HG02884 (cell line): ENCODE results near the gene SMIM12.

Source experiments
- ATAC-seq: cut with Tn5 transposase; IDR thresholded peaks from one replicate; pipeline ENCODE4 v1.9.1; 2021; ENCODE audit warnings: mild to moderate bottlenecking, moderate library complexity; ENCODE audit not compliant: unreplicated experiment

Gene SMIM12

DNA sequence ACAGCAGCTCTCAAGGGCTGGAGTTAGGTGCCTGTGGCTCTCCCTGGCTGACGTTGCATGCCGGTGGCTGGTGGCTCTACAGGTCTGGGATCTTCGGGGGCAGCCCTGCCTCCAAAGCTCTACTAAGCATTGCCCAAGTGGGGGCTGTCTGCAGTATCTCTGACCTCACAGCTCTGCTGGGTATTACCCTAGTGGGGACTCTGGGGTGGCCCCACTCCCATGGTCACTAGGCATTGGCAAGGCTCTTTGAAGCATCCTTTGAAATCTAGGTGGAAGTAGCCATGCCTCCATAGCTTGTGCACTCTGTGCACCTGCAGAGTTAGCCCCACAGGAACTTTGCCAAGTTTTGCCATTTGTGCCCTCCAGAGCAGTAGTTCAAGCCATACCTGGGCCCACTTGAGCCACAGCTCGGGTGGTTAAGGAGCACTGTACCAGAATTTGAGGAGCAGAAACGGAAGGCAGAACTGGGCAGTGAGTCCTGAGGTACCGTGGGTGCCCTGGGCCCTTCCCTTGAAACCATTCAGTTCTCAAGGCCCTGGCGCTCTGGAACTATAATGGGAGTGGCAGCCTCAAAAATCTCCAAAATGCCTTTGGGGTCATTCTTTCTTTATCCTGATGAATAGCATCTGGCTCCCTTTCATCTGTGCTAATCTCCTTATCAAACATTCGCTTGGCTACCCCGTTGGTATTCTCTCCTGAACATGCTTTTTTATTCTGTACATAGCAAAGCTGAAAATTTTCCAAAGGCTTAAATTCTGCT, 51.3 kb downstream of the SMIM12 start:
- no peak for ATAC-seq

DNA sequence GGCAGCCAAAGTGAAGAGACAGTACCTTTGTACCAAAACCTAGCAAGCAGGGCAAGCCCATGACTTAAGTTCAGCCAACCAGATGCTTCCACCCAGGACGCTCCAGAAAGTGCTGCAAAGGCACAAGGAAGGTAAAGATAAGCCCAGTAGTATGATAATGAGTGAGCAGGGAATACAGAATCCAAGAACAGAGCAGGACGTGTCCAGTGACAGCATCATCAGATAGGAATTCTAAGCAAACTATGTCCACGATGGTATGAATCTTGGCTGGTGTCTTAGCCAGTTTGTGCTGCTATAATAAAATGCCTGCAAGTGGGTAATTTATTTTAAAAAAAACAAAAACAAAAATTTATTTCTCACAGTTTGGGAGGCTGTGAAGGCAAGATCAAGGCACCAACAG, 53.2 kb downstream of the SMIM12 start:
- ATAC-seq = no peak

DNA sequence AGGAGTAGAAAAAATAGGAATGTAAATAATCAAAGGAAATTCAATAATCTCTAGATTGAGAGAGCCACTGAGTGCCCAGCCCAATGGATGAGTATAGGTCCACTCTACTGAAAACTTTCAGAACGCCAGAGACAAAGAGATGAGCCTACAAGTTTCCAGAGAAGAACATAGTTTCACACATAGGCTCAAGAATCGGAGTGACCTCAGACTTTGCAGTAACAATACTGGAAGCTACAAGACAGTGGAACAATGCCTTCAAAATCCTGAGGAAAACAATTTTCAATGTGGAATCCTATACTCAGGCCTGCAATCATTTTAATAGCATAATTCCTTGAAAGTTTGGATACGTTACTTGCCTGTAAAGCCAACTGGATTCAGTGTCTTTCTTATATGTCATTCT, 55.8 kb downstream of the SMIM12 start:
- ATAC-seq = no peak
